ENCODE measurements around the gene CBFB.

DNA sequence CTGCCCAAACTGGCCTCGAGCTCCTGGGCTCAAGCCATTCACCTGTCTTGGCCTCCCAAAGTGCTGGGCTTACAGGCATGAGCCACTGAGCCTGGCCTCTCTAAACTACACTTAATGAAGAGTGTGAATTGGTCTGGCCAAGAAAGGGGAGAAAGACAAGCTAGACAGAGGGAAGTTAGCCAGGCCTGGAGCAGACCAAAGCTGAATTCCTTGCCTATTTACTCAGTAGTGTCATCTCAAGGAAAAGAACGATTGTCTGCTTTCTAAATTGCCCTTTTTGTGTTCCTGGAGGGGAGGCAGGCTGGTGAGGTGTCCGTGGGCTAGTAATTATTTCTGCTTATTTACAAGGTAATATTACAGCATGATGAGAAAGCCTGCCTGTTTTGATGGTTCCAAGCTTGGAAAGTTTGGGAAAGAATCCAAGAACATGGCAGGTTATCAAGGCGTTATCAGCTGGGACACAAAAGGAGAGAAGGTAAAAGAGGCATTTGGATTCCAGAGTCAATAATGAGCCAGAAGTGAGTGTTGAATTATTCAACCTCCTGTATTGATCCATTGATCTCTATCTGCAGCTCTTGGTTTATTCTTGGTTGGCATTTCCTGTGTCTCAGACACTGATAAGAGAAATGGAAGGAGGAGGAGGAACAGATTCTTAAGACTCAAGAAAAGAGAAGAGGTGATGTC lies 6.3 kb upstream of the CBFB start:
- TF ChIP-seq, protein P1, sequence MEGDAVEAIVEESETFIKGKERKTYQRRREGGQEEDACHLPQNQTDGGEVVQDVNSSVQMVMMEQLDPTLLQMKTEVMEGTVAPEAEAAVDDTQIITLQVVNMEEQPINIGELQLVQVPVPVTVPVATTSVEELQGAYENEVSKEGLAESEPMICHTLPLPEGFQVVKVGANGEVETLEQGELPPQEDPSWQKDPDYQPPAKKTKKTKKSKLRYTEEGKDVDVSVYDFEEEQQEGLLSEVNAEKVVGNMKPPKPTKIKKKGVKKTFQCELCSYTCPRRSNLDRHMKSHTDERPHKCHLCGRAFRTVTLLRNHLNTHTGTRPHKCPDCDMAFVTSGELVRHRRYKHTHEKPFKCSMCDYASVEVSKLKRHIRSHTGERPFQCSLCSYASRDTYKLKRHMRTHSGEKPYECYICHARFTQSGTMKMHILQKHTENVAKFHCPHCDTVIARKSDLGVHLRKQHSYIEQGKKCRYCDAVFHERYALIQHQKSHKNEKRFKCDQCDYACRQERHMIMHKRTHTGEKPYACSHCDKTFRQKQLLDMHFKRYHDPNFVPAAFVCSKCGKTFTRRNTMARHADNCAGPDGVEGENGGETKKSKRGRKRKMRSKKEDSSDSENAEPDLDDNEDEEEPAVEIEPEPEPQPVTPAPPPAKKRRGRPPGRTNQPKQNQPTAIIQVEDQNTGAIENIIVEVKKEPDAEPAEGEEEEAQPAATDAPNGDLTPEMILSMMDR (IDR thresholded peaks at IDR 0.05; ENCODE audit: low read length), result no peak
- TF ChIP-seq EZH2 (IDR thresholded peaks at IDR 0.05; ENCODE audit: borderline replicate concordance, low read length), result no peak

Data from OCI-LY1 (cell line).